Articular chondrocyte of knee joint (primary cell): Measurements from ENCODE around the gene WDR53. TPM values are rescaled to one million over a fixed set of nuclear protein-coding genes. Genes with fewer than 3 reads are reported as not detected.

Experiments
- small RNA-seq: library from RNA; depleted of rRNA; stranded (forward); fragments of <200 nt; gene quantifications from one replicate; pipeline ENCODE3, GENCODE V24; 2012
- total RNA-seq: library from RNA; depleted of rRNA; stranded (reverse); fragments of >200 nt; gene quantifications from 2 replicates; pipeline ENCODE4 v1.2.3, GENCODE V29; 2012

WDR53 gene
- total RNA-seq, result 5.5 and 6.7 TPM in 2 replicates

GRCh38 chr3:196568246-196569002 is at the start of gene WDR53, which contains the start of gene FBXO45:
Gene WDR53, minus strand, starts transcription at chr3:196568554. Its CDS starts 7,079 bp downstream, at chr3:196561475.
Gene FBXO45, plus strand, starts transcription at chr3:196568660. Its CDS starts 325 bp downstream, at chr3:196568985.

GRCh38 chr3:196514913-196515621 is 53.3 kb downstream of the WDR53 start, which contains the start of gene SMCO1:
Gene SMCO1, minus strand, starts transcription at chr3:196515346. Its CDS starts 137 bp downstream, at chr3:196515209.

Small RNA genes within 50 kb of the gene (small RNA-seq; reads per million reads assigned to genes)
- gene RPS29P3, result not detected

Other genes with a start within 250 kb of the WDR53 start
- not detected in 2 replicates for gene TM4SF19, start 230.2 kb downstream of the WDR53 start, total RNA-seq
- gene UBXN7, start 136.1 kb downstream of the WDR53 start, total RNA-seq, result 29.3 and 34.9 TPM in 2 replicates
- 20.8 and 25.0 TPM in 2 replicates for gene RNF168, start 64.8 kb downstream of the WDR53 start, total RNA-seq
- gene SMCO1, start 53.2 kb downstream of the WDR53 start, total RNA-seq, result not detected in 2 replicates
- 10.6 and 11.2 TPM in 2 replicates for gene FBXO45, start 106 bp upstream of the WDR53 start, total RNA-seq
- 1.4 and 1.5 TPM in 2 replicates for gene NRROS, start 71.1 kb upstream of the WDR53 start, total RNA-seq
- 3.5 and 4.6 TPM in 2 replicates for gene CEP19, start 143.7 kb upstream of the WDR53 start, total RNA-seq
- gene PIGX, start 143.8 kb upstream of the WDR53 start, total RNA-seq, result 36.8 and 39.2 TPM in 2 replicates
- gene PAK2, start 171.3 kb upstream of the WDR53 start, total RNA-seq, result 38.0 and 40.1 TPM in 2 replicates